Superior temporal gyrus (tissue), 1 donor: ENCODE measurements around the gene SAMD14.

Source experiments
- DNase-seq: peaks from one replicate; pipeline ENCODE4 v3.0.0-alpha.2; 2016; ENCODE audit errors: extremely low spot score

The SAMD14 gene

GRCh38 chr17:50129728-50130558 lies at the start of gene SAMD14:
TSS of gene SAMD14 (minus strand) at chr17:50130160. CDS start at chr17:50124959, 5,201 bp downstream.
- no peak for DNase-seq

- no peak for DNase-seq
Measured at GRCh38 chr17:50177983-50178834, 48.2 kb upstream of the SAMD14 start.

DNA sequence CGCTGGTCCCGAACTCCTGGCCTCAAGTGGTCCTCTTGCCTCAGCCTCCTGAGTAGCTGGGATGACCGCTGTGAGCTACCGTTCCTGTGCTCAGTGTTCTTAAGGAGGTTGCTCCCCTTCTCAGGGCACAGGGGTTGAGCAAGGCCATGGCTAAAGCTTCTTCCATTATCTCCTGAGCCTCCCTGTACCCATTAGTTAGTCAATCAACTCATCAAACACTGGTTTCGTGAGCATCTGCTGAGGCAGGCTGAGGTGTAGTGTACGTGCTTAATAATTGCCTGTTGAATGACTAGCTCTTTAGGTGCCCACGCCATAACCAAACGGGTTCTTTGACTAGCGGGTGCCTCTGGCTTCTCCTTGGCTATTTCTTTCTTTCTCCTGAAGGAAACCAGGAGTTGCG lies 47.5 kb upstream of the SAMD14 start:
- DNase-seq = no peak

DNA sequence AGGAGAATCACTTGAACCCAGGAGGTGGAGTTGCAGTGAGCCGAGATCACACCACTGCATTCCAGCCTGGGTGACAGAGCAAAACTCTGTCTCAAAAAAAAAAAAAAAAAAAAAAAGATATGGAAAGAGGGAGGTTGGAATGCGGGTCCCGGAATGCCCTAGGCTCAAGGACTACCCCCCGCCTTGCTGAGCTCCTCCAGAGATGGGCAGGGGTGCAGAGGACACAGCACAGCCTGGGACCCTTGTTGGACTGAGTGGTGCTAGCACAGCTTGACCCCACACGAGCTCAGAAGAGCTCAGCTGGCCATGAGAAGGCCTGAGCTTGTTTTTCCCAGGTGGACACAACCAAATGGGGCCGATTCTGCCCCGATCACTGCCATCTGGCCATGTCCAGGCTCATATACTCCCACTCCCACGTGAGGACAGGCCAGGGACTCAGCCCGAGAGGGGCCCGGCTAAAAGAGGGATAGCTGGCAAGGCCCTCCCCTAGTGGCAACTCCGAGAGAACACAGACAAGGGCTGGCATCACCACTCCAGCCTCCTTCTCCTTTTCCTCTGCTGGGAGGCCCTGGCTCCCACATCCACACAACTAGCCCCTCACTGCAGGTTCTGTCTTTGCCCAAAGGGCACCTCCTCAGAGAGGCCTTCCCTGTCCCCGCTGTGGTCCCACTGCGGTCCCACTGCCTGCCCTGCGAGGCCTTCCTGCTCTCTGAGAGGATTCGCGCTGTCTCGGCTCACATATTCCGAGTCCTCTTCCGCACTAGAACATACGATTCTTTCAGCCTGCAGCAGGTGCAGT lies 46.8 kb upstream of the SAMD14 start:
- no peak for DNase-seq

DNA sequence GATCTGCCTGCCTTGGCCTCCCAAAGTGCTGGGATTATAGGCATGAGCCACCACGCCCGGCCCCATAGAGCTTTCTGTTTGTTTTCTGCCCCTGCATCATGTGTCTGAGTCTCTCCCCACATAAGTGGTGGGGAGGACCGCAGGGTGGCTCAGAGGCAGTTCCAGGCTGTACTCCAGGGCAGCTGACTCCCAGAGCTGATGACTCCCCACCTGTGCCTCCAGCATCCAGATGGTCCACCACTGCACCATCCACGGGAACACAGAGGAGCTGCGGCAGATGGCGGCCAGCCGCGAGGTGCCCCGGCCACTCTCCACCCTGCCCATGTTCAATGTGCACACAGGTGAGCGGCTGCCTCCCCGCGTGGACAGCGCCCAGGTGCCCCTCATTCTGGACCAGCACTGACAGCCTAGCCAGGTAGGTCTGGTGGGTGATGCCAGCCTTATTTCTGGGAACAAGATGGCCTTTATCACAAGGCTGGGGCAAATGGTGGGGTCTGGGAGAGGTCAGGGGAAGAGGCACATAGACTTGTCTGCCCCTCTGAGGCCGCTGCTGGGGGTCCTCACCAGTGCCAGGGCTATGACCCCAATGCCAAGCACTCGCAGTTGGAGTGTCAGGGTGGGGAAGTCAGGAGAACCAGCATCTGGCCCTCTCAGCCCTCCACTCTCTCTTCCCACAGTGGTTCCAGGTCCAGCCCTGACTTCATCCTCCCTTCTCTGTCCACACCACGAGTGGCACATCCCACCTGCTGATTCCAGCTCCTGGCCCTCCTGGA lies 45.3 kb upstream of the SAMD14 start:
- no peak for DNase-seq

DNA sequence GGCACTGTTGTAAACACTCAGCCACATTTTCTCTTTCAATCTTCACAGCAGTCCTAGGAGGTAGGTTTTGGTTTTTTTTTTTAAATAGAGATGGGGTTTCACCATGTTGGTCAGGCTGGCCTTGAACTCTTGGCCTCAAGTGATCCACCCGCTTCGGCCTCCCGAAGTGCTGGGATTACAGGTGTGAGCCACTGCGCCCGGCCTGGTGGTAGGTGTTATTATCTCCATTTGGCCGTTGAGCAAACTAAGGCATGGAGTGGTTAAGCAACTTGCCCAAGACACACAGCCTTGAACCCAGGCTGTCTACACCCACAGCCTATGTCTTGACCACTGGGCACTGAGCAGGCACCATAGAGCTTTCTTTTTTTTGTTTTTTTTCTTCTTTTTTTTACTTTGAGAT lies 44.5 kb upstream of the SAMD14 start:
- DNase-seq = no peak

DNA sequence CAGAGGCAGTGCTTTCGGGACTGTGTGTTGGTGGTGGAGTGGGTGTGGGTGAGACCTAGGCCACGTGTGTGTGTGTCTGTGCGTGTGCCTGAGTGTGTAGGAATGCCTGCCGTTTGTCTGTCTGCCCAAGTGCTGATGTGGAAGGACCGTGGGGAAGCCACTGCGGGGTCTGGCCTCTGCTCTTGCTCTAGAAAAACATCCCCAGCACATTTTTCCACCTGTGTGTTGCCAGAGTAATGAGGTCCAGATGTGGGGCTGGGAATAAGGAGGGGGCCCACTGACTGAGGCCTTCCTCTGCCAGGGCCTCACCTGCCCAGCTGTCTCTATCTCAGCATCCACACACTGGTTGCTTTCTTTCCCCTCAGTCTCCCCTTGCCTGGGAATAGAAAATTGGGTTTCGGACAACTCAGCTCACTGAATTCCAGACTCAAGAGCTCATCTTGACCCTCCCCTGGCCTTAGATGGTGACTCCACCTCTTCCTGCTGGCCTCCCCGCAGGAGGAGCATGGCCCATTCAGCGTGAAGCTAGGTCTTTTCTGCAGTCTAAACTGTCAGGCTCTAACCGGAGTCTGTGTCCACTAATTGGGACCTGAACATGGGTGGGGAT lies 43.5 kb upstream of the SAMD14 start:
- DNase-seq = no peak

DNA sequence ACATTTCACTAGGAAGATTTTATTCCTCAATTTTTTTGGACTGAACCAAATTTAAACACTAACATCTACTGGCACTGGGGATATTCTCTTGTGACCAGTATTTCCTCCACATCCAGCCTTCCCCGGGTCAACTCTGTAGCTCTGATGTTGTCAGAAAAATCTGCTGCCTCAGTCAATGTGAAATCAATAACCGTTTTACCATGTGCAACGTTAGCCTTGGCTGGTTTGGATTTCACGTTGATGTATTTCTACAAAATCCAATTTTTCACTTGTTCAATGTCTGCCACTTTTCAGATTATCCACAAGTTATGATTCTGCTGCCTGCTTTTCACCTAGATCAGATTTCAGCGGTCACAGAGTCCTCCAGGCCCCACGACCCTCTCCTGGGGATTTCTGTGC lies 43.0 kb upstream of the SAMD14 start:
- DNase-seq = no peak

- DNase-seq = no peak
Measured at GRCh38 chr17:50172130-50172529, 42.2 kb upstream of the SAMD14 start.

DNA sequence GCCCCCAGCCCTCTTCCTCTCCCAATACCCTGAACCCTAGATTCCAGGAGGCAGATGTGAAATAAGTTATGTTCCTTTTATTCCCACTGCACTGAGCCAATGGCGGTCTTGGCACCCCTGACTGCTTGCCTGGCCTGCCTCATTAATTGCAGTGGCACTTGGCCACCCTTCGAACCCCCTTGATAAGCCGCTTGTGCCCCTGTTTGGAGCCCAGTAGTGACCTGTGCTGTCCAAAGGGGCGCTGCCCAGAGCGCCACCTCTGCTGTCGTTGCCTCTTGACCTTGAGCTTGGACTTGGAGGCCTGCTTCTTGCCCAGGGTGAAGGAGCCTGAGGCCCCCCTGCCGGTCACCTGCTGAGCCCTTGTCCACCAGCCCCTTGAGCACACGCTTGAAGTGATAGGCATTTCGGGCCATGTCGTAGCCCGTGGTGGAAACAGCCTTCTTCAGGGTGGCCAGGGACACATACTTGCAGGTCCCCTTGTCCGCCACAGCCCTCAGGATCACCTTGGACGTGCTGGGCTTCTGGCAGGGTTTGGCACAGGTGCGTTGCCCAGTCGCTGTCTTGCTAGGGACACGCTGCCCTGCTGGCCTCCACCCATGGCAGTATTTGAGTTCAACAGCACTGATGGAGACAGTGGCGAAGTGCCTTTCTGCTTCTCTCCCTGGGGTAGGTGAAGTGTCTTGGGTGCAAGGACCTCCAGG lies 41.6 kb upstream of the SAMD14 start:
- no peak for DNase-seq

DNA sequence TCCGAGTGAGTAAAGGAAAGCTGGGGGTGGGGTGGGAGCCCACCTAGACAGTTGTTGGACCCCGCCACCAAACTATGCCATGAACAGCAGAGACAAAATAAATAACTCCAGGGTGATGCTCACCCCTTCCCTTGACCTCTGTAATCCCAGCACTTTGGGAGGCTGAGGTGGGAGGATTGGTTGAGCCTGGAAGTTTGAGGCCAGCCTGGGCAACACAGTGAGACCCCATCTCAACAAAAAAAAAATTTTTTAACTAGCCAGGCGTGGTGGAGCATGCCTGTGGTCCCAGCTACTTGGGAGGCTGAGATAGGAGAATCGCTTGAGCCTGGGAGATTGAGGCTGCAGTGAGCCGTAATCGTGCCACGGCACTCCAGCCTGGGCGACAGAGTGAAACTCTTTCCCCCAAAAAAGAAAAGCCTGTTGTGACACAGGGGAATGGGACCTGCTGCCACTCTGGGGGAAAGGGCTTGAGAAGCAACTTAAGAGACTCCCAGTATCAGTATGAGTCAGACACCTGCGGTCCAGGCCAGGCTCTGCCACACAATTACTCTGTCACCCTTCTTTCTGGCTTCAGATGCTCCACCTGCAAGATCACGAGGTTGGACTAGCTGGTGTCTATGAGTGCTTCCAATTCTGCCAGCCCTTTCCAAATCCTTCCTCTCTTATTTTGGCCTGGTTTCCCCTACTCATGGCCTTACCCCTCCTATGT lies 40.9 kb upstream of the SAMD14 start:
- DNase-seq = no peak

- DNase-seq = no peak
Measured at GRCh38 chr17:50169881-50170459, 40.0 kb upstream of the SAMD14 start.

GRCh38 chr17:50169121-50169764 lies 39.3 kb upstream of the SAMD14 start:
- DNase-seq = no peak

- DNase-seq = no peak
Measured at GRCh38 chr17:50168319-50168718, 38.4 kb upstream of the SAMD14 start.

GRCh38 chr17:50167371-50167770 lies 37.4 kb upstream of the SAMD14 start:
- DNase-seq = no peak

GRCh38 chr17:50166518-50167181 lies 36.7 kb upstream of the SAMD14 start:
- no peak for DNase-seq

DNA sequence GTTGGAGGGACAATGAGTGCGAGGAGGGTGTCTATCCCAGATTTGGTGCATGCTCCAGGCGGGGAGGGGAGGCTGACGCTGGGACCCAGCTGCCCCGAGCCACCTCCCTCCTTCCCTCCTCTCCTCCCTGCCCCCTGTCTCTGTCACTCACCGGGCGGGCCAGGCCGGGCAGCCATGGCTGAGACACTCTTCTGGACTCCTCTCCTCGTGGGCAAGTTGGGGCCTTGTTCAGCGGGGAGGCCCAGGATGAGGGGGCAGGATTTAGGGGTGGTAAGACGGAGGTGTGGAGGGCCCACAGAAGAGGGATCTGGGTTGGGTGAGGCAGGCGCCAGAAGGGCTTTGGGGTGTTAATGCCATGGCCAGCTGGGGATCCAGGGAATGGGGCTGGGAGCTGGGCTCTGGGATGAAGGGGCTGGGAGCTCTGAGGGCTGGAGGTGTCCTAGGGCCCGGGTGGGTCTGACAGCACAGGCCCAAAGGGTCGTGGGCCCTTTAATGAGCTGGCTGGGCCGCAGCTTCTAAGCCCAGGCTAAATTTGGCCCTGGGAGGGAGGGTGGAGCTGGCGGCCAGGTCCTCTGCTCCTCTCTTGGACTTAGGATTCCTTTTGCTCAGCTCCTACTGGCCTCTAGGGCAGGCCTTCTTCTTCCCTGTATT lies 36.0 kb upstream of the SAMD14 start, which contains the start of gene SGCA:
TSS of gene SGCA (plus strand) at position 139 of the 651 bp plus-strand sequence. CDS start at position 175, 36 bp downstream.
- DNase-seq = no peak
